Measurements from ENCODE around the gene CCDC6. TPM values are rescaled to one million over a fixed set of nuclear protein-coding genes. Genes with fewer than 3 reads are reported as not detected.

The CCDC6 gene
- polyA plus RNA-seq, 2 of the 4 experiments (the other 2 are of a cell fraction) = 21.4 to 43.5 TPM

GRCh38 chr10:59793919-59794318 is 112.4 kb downstream of the CCDC6 start:
- H3K27ac ChIP-seq = no peak overlapping the region
- ChIA-PET POLR2A (no interaction called here), CTCF (interaction anchor here (0.9 to 1.6 kb wide), 4 partner anchors 8 to 84 kb away, joined by 3 to 5 read pairs (median 3); partner anchors contain the start of gene SLC16A9)
- WGBS (ENCODE audit: missing lambda C conversion rate) = 53% methylated on average over 2 of the region's 2 CpGs
- H3K9me3 ChIP-seq = no peaks in the 10 kb centered on the region
- H3K4me3 ChIP-seq = no peak overlapping the region
- H3K4me2 ChIP-seq = no peak overlapping the region
- no peak for ATAC-seq
- no peaks in the 10 kb centered on the region for H3K4me1 ChIP-seq
- TF ChIP-seq RAD21 (conservative IDR thresholded peaks at IDR 0.05 in 1 of 2, IDR thresholded peaks at IDR 0.05 in 1 of 2) (no peak), ZNF302 (CRISPR knock-in tag; IDR thresholded peaks at IDR 0.05) (no peak), RARB (CRISPR knock-in tag; IDR thresholded peaks at IDR 0.05) (no peak), ZSCAN20 (CRISPR knock-in tag; IDR thresholded peaks at IDR 0.05) (no peak), CHD4 (IDR thresholded peaks at IDR 0.05; ENCODE audit: borderline replicate concordance) (no peak), EHF (CRISPR knock-in tag; IDR thresholded peaks at IDR 0.05) (no peak), MYC (IDR thresholded peaks at IDR 0.05; ENCODE audit: borderline replicate concordance, low read length) (no peak), MAFK (IDR thresholded peaks at IDR 0.05; ENCODE audit: partially characterized antibody) (no peak), SREBF2 (IDR thresholded peaks at IDR 0.05) (no peak), PHF8 (IDR thresholded peaks at IDR 0.05; ENCODE audit: borderline replicate concordance, low read depth) (no peak), CTCF (IDR thresholded peaks at IDR 0.05) (no peak), ZC3H11A (IDR thresholded peaks at IDR 0.05) (no peak), HOXB13 (CRISPR knock-in tag; IDR thresholded peaks at IDR 0.05; ENCODE audit: low read depth) (no peak), HOXA7 (CRISPR knock-in tag; IDR thresholded peaks at IDR 0.05) (no peak), E2F6 (IDR thresholded peaks at IDR 0.05; ENCODE audit: borderline replicate concordance, low read depth) (no peak), EP300 (IDR thresholded peaks at IDR 0.05) (no peak), HEYL (CRISPR knock-in tag; IDR thresholded peaks at IDR 0.05) (no peak), MAZ (IDR thresholded peaks at IDR 0.05; ENCODE audit: borderline replicate concordance, low read depth, low read length) (no peak)
- no peak for FAIRE-seq
- no peak for DNase-seq (ENCODE audit: low read depth in 1 of 2, low spot score in 1 of 2)

- no peak overlapping the region for H3K27ac ChIP-seq
- FAIRE-seq (no peak), DNase-seq (ENCODE audit: low read depth in 1 of 2, low spot score in 1 of 2) (no peak), ATAC-seq (no peak)
- ChIA-PET CTCF (interaction anchor here (1.6 kb wide), 1 partner anchor 9 kb away, joined by 5 read pairs; no protein-coding TSS in a partner anchor), POLR2A (interaction anchor here (0.6 kb wide), 1 partner anchor 40 kb away, joined by 4 read pairs; the partner anchor contains the start of gene MRLN)
- H3K4me3 ChIP-seq = no peak overlapping the region
- H3K4me2 ChIP-seq = no peak overlapping the region
- no peak for TF ChIP-seq NR3C1 (IDR thresholded peaks at IDR 0.05)
- no peak for TF ChIP-seq CHD4 (IDR thresholded peaks at IDR 0.05; ENCODE audit: borderline replicate concordance)
- no peak for TF ChIP-seq CBX8 (IDR thresholded peaks at IDR 0.05)
- TF ChIP-seq ELK1 (IDR thresholded peaks at IDR 0.05; ENCODE audit: low read depth, low read length) = no peak
- TF ChIP-seq BHLHE40 (IDR thresholded peaks at IDR 0.05; ENCODE audit: low read depth, low read length) = no peak
- no peak for TF ChIP-seq ZFP36 (IDR thresholded peaks at IDR 0.05; ENCODE audit: borderline replicate concordance, partially characterized antibody)
- no peak for TF ChIP-seq EHMT2 (IDR thresholded peaks at IDR 0.05; ENCODE audit: low read depth)
- TF ChIP-seq ZC3H11A (IDR thresholded peaks at IDR 0.05) = no peak
- TF ChIP-seq HEYL (CRISPR knock-in tag; IDR thresholded peaks at IDR 0.05) = no peak
- TF ChIP-seq NPAS2 (CRISPR knock-in tag; IDR thresholded peaks at IDR 0.05; ENCODE audit: borderline replicate concordance) = no peak
- TF ChIP-seq CEBPB (IDR thresholded peaks at IDR 0.05) = no peak
- no peak for TF ChIP-seq CHD2 (IDR thresholded peaks at IDR 0.05; ENCODE audit: low read length, partially characterized antibody)
- no peak for TF ChIP-seq HOXB5 (CRISPR knock-in tag; IDR thresholded peaks at IDR 0.05)
- no peak for TF ChIP-seq EHF (CRISPR knock-in tag; IDR thresholded peaks at IDR 0.05)
- no peak for TF ChIP-seq ZNF302 (CRISPR knock-in tag; IDR thresholded peaks at IDR 0.05)
- no peak for TF ChIP-seq GATA3 (IDR thresholded peaks at IDR 0.05; ENCODE audit: borderline replicate concordance)
- no peak for TF ChIP-seq JUN (IDR thresholded peaks at IDR 0.05)
- TF ChIP-seq FOSB (CRISPR knock-in tag; IDR thresholded peaks at IDR 0.05) = no peak
- TF ChIP-seq USF2 (IDR thresholded peaks at IDR 0.05) = no peak
- TF ChIP-seq JUNB (IDR thresholded peaks at IDR 0.05) = no peak
- 84% methylated on average over 13 of the region's 13 CpGs for WGBS (ENCODE audit: missing lambda C conversion rate)
- no peaks in the 10 kb centered on the region for H3K4me1 ChIP-seq
- H3K9me3 ChIP-seq = no peaks in the 10 kb centered on the region
These were observed 113.5 kb downstream of the CCDC6 start for GRCh38 chr10:59792812-59793211.

Measured in A549 (cell line).